ENCODE measurements around the gene PSMD2.
A peak's percentile ranks its signal among the peaks of the same experiment; 100 is the strongest.

PSMD2 gene

DNA sequence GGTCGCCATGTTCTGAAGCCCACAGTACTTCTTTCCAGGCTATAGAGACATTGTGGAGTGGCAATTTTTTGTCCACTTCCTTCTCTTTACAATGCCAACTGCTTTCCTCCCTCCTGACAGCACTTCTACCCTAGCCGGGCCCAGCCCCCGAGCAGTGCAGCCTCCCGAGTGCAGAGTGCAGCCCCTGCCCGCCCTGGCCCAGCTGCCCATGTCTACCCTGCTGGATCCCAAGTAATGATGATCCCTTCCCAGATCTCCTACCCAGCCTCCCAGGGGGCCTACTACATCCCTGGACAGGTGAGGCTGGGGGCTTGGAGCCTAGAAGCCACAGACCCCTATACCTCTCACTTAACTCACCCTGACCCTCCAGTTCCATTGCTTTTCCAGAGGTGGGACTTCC lies 18.2 kb downstream of the PSMD2 start:
- DNase-seq (ENCODE audit: low read depth), result no peak

DNA sequence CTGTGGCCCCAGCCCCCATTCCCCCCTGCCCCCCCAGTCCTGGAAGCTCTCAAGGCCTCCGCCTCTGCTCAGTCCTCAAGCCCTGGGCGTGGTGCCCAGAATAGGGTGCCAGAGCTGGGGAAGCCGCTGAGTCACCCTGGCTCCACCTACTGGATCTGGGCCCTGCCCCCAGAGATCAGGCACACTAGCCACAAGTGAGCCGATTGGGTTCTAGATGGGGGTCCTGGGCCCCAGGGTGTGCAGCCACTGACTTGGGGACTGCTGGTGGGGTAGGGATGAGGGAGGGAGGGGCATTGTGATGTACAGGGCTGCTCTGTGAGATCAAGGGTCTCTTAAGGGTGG lies 21.0 kb downstream of the PSMD2 start:
- peak; percentile 98 for DNase-seq (ENCODE audit: low read depth)

DNA sequence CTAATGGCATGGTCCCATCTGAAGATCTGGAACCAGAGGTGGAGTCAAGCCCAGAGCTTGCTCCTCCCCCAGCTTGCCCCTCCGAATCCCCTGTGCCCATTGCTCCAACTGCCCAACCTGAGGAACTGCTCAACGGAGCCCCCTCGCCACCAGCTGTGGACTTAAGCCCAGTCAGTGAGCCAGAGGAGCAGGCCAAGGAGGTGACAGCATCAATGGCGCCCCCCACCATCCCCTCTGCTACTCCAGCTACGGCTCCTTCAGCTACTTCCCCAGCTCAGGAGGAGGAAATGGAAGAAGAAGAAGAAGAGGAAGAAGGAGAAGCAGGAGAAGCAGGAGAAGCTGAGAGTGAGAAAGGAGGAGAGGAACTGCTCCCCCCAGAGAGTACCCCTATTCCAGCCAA lies 22.6 kb downstream of the PSMD2 start:
- no peak for DNase-seq (ENCODE audit: low read depth)

DNA sequence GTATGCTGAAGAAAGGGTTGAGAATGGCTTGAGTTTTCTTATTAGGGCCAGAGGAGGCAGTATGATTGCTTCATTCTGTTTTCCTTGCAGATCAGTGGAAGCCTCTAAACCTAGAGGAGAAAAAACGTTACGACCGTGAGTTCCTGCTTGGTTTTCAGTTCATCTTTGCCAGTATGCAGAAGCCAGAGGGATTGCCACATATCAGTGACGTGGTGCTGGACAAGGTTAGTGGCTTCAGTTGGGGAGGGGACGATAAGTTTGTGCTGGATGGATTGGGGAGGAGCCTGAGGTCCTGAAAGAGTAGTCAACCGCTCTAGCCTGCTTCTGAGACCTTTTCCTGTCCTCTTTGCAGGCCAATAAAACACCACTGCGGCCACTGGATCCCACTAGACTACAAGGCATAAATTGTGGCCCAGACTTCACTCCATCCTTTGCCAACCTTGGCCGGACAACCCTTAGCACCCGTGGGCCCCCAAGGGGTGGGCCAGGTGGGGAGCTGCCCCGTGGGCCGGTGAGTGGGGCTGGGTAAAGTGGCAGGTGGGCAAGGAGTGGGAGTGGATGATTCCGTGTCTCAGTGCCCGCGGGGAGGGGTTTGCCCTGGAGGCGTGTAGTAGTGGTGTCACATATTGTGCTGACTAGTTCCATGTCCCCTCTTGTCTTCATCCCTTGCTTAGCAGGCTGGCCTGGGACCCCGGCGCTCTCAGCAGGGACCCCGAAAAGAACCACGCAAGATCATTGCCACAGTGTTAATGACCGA lies 23.9 kb downstream of the PSMD2 start:
- DNase-seq (ENCODE audit: low read depth), result peak; percentile 87

DNA sequence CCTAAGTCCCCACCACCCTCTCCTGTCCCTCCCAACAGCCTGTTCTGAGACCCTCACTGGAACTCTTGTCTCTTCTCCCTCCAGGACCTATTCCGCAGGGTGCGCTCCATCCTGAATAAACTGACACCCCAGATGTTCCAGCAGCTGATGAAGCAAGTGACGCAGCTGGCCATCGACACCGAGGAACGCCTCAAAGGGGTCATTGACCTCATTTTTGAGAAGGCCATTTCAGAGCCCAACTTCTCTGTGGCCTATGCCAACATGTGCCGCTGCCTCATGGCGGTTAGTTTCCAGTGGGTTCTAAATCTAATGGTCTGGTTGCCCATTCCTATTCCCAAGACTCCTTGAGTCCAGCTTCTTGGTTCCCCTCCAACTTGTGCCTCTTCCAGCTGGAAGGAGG lies 24.7 kb downstream of the PSMD2 start:
- DNase-seq (ENCODE audit: low read depth), result no peak

DNA sequence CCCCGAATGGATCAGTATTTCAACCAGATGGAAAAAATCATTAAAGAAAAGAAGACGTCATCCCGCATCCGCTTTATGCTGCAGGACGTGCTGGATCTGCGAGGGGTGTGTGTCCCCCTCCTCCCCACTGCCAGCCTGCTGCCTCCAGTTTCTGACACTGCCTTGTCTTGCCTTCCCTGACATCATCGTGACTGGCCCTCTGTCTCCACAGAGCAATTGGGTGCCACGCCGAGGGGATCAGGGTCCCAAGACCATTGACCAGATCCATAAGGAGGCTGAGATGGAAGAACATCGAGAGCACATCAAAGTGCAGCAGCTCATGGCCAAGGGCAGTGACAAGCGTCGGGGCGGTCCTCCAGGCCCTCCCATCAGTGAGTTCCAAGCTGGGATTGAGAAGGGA lies 26.2 kb downstream of the PSMD2 start:
- DNase-seq (ENCODE audit: low read depth), result no peak

DNA sequence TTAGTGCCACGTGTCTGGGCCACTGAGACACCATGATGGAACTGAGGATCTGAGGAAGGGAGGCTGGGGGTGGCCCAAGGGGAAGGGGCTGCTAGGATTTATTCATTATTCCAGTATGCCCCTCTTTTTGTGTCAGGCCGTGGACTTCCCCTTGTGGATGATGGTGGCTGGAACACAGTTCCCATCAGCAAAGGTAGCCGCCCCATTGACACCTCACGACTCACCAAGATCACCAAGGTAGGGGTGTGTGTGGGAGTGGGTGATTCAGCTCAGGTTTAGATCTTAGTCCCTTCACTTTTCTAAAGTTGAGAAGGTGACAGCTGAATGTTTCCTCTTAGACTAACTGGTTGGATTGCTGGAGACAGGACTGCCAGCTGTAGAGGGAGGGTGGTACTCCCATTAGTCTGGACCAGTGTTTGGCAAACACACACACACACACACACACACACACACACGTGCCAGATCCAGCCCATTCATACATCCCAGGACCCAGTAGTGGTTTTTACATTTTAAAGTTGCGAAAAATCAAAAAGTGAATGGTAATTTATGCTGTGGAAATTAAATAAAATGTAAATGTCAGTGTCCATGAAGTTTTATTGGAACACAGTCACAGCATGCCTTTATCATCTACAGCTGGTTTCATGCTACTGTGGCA lies 26.8 kb downstream of the PSMD2 start:
- DNase-seq (ENCODE audit: low read depth), result no peak

DNA sequence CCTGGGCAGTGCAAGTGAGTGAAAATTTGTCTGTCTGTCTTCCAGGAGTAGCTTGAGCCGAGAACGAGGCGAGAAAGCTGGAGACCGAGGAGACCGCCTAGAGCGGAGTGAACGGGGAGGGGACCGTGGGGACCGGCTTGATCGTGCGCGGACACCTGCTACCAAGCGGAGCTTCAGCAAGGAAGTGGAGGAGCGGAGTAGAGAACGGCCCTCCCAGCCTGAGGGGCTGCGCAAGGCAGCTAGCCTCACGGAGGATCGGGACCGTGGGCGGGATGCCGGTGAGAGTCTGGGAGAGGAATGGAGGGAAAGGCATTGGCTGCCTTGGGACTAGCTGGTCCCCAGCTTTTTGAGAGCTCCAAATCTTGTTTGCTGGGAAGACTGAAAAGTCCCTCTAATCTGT lies 28.1 kb downstream of the PSMD2 start:
- DNase-seq (ENCODE audit: low read depth), result no peak

DNA sequence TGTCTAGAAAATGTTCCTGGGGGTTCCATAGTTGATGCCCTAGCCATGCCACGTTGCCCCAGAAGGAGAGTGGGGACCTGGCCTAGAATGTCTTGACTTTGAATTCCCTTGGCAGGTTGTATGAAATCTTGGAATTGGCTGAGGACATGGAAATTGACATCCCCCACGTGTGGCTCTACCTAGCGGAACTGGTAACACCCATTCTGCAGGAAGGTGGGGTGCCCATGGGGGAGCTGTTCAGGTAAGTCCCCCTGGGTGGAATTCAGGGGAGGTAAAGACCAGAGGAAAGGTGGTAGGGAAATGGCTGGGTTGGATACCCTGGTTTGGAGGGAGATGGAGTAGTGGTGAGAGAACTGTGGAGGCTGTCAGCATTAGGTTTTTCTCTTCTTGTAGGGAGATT lies 29.5 kb downstream of the PSMD2 start:
- no peak for DNase-seq (ENCODE audit: low read depth)

DNA sequence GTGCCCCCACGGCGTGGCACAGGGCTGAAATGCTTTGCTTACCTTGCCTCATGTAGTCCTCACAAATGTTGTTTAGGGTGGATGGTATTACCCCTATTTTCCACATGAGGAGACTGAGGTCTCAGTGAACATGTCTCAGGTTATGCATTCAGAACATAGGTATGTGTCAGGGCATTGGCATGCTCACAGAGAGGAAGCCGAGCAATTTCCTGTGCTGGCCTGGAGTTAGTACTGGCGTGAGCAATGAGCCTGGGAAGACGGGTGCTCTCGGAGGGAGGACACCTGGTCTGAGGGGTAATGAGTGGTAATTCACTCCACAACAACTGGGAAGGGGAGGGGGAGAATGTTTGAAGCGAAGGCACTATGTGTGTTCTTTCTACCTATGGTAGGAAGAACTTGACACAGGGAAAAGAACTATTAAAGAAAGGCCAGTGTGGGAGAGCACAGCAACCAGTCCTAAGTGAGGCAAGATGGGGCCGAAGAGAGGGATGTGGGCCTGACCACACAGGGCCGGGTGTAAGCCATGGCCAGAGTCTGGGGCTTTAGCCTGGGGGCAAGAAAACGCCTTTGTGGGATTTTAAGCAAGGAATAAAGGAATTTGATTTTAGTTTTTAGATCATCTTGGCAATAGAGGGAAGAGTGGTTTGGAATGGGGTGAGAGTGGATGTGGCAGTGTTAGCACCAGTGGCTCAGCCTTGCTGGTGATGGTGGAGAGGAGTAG lies 33.5 kb downstream of the PSMD2 start:
- peak; percentile 61 for DNase-seq (ENCODE audit: low read depth)

DNA sequence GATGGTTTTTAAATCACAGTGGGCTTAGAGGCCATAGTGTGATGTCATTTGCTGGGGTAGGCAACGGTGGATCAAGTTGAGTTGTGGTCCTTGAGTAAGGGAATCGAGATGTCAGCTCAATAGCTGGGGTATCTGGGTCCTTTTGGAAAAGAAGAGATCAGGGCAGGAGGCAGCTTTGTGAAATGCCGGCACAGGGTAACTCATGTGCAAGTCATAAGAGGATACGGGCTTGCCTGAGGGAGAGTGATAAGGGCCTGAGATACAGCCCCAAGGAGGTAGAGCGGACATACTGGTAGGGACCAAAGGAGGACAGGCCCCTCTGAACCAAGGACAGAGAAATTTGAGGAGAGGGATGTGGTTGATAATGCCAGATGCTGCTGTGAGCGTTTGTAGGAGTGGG lies 34.1 kb downstream of the PSMD2 start:
- DNase-seq (ENCODE audit: low read depth), result no peak

DNA sequence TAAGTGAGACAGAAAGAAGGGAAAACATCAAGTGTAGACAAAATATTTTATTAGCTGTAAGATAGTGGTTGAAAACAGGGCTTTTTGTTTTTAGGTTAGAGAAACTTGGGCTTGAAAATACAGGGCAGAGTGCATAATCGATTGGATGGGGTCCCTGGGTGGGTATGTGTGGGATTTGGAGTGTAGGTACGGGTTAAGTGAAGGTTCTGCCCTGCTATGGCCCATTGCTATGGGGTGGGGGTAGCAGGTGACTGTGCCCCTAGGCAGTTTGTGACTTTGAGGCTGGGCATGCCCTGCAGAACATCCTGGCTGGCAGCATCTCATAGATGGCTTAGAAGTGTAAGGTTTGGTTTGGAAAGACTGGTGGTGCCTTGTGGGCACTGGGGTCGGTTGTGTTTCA lies 34.7 kb downstream of the PSMD2 start:
- DNase-seq (ENCODE audit: low read depth), result no peak

DNA sequence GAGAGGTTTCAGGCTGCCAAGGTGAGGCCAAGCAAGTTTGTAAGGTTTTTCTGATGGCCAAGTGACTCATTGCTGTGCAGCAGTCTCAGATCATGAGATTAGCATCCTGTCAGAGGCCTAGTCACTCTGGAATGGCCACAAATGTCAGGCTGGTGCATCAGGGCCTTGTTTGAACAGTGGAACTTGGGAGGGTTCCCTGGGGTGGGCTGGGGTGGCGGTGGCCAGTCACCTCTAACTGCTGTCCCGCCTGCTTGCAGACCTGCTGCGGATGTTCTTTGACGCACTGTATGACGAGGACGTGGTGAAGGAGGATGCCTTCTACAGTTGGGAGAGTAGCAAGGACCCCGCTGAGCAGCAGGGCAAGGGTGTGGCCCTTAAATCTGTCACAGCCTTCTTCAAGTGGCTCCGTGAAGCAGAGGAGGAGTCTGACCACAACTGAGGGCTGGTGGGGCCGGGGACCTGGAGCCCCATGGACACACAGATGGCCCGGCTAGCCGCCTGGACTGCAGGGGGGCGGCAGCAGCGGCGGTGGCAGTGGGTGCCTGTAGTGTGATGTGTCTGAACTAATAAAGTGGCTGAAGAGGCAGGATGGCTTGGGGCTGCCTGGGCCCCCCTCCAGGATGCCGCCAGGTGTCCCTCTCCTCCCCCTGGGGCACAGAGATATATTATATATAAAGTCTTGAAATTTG lies 35.6 kb downstream of the PSMD2 start:
- DNase-seq (ENCODE audit: low read depth), result peak; percentile 30

DNA sequence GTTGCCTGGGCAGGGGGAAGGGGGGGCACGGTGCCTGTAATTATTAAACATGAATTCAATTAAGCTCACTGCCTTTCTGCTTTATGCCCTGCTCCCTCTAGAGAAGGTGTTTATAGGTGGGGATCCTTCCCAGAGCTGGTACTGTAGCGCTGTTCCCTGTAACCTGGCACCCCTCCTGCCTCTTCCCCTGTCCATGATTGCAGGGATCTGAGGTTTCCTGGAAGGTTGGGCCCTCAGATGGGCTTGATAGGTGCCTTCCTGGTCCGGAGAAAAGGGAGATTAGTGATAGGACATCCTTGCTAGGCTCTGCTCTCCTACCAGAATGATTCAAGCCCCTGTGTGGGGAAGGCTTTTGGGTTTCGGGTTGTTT lies 36.2 kb downstream of the PSMD2 start:
- no peak for DNase-seq (ENCODE audit: low read depth)

DNA sequence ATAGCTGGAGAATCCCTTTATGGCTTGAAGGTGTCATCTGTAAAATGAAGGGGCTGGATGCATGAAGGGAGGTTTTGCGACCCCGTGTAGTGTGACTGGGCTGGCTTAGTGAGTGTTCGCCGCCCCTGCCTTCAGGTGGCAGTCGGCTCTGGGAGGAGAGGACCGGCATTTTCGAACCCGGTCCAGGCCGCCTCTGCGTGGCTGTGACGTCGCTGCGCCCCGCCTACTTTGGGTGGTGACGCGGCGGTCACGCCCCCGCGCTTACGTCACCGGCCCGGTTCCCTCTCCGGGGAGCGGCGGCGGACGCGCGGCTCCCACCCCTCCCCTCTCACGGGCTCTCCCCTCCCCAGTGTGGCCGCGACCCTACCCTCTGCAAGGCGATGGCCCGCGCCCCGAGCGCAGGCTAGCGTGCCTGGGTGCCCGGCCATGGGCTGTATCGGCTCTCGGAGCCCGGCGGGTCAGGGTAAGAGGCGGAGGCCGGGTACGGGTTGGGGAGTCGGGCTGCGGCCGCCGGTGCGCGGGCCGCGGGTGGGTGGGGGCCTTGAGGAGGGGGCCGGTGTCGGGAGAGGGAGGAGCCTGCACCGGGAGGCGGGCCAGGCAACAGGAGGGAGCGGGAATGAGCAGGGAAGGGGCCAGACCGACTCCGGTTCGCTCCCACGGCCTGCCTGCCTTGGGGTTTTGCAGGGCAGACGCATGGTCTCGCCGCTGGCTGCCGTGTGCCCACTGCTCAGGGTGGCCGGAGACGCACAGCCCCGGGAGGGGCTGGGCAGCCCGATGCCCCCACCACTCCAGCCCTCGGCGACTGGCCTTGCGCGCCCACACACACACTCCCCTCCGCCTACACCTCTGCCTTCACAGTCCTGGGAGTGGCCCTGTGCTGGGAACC lies 36.9 kb downstream of the PSMD2 start:
- peak; percentile 79 for DNase-seq (ENCODE audit: low read depth)

DNA sequence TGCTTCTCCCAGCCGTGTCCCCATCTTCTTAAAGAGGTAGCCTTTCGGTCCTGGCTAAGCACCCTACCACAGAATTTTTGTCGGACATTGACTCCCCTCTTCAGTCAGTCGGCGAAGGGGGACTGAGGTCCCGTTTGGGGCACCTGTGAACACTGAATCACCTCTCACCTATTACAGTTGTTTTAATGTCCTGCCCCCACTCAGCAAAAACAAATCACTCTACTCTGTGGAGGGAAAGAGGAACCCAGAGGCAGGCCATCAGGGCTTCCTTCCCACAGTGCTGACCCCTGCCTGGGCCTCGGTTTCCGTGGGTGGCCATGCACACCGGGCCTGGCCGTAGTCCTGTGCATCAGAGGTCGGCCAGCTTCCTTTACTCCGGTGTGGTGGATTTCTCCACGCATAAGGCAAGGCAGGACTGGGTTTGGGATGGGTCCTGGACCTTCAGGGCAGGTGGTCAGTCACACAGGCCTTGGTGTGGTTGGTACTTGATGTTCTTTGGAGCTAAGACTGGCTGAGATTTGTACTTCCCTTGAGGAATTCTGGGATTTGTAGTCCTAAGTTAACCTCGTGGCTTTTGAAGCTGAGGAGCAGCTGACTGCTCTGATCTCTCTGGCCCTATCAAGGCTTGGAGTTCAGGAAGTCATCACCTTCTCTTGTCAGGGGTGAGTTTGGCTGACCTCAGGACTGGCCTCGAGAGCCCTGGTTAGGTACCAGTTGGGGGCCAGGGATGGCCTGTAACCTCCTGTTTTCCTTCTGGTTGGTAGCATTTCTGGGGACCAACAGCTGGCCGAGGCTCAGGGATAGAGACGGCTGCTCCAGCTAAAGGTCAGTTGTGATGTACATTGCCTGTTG lies 37.7 kb downstream of the PSMD2 start:
- DNase-seq (ENCODE audit: low read depth), result peak; percentile 66

DNA sequence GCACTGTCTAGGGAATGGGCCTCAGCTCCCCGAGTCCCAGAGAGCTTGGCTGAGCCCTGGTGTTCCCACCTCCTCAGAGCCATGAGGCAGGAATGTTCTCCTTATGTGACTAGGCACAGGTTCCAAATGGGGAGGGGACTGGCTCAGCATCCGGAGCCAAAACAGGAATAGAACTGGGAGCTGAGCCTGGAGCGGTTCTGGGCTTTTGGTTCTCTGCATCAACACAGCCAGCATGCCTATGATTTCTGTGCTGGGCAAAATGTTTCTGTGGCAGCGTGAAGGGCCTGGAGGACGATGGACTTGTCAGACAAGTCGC lies 38.3 kb downstream of the PSMD2 start, which contains the start of gene FAM131A:
Gene FAM131A (plus strand): TSS at position 202 of the 316 bp plus-strand sequence. CDS start 31 bp downstream, at position 233.
- peak; percentile 76 for DNase-seq (ENCODE audit: low read depth)

DNA sequence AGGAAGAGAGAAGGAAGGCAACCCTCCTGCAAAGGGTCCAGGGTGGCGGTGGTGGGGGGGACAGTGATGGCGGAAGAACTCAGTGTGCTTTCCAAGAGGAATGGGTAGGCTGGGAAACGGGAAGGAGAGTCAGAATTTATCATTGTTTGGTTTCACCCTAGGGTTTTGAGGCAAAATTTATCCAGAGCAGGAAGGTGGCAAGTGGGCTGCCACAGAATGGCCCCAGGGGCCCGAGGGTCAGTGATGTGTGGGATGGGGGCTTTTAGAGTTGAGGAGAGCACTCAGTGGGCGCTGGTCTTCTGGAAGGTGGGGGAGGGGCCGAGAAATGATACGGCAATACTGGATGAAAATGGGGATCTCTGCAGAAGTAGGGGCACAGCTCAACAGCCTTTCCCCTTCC lies 38.9 kb downstream of the PSMD2 start:
- DNase-seq (ENCODE audit: low read depth), result no peak

DNA sequence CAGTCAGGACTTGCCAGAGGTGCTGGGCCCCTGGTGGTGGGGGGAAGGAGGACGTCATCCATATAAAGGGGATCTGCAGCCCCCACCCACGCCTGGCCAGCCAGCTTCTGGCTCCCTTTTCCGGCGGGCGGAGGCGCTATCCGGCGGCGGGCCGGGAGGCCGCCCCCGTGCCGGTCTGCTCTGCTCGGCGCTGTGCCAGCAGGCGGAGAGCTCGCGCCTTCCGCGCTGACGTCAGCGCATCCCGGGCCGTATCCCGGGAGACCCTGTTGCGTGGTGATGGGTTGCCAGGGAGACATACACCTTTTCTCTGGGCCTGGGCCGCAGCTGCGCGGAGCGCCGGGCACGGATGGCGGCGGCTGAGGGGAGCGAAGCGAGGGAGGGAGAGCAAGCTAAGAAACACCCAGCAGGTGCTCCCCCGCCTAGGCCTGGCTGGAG lies 39.5 kb downstream of the PSMD2 start:
- peak; percentile 76 for DNase-seq (ENCODE audit: low read depth)

DNA sequence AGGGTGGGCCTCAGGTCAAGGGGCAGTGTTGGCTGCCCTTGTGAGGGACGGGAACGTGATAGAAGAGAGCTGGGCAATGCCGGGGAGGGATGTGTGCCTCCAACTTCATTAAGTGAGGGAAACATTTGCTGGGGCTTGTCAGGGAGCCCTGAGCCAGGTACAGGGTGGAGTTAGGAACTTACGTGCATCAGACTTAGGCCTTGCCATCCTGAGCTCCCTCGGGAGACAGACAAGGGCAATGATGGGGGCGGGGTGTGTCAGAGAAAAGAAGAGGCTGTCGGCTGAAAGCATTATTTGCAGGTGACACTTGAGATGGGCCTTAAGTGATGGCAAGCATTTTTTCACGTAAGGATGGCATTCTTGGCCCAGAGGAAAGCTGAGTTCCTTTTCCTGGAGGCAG lies 40.0 kb downstream of the PSMD2 start:
- no peak for DNase-seq (ENCODE audit: low read depth)

All from fibroblast of gingiva (primary cell).